ENCODE measurements around the gene METRN. TPM values are rescaled to one million over a fixed set of nuclear protein-coding genes. Genes with fewer than 3 reads are reported as not detected.

METRN gene
- total and polyA plus RNA-seq, 10 donors, result 7.2 to 31.9 (median 14.6) TPM

DNA sequence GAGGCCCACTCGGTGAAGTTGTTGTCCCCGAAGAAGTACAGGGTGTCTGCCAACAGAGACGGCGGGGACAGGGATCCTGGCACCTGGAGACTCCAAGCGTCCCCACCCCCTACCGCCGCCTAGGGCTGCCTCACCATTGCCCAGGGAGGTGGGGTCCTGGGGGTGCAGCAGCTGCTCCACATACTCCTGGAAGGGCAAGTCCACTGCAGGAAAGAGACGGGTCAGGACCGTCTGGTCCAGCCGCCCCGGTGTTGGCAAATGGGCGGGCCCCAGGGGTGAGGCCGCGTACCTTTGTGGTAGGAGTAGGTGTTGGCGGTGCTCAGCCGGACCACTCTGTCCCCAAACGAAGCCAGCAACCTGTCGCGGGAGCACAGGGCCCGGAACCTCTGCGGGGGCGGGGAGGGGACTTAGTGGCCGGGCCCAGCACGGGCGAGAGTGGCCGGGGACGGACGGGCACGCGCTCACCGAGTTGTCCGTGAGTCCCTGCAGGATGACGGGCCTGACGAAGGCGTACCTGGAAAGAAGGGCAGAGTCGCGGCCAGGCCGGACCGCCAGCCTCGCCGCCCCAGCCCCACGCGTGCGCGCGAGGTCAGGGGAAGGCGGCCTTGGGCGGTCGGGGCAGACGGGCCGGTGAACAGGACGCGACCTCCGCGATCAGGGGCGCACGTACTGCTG, 31.4 kb upstream of the METRN start:
- intact Hi-C loops (cut with DNase I; ENCODE audit: low total_unique reads), result no loop called here
- Histone ChIP-seq H3K9me3 (no peaks in the 10 kb centered on the region), H3K4me1 (peaks cover 30 to 87% (median 73%) of the 10 kb centered on the region in 6 donors), H3K4me3 (peak overlapping the region; percentile 56 to 93 (median 74)), H3K27me3 (replicated peaks in 1 of 7) (no peaks in the 10 kb centered on the region), H3K27ac (peak overlapping the region; percentile 71 to 93 (median 86)), H3K36me3 (peaks cover 0 to 56% (median 32%) of the 10 kb centered on the region in 6 donors)
- no peak for DNase-seq
- TF ChIP-seq POLR2A (IDR thresholded peaks at IDR 0.05) (no peak), POLR2AphosphoS5 (IDR thresholded peaks at IDR 0.05) (peak in 1 of 3 donors; percentile 31)
- TF ChIP-seq, protein P1, sequence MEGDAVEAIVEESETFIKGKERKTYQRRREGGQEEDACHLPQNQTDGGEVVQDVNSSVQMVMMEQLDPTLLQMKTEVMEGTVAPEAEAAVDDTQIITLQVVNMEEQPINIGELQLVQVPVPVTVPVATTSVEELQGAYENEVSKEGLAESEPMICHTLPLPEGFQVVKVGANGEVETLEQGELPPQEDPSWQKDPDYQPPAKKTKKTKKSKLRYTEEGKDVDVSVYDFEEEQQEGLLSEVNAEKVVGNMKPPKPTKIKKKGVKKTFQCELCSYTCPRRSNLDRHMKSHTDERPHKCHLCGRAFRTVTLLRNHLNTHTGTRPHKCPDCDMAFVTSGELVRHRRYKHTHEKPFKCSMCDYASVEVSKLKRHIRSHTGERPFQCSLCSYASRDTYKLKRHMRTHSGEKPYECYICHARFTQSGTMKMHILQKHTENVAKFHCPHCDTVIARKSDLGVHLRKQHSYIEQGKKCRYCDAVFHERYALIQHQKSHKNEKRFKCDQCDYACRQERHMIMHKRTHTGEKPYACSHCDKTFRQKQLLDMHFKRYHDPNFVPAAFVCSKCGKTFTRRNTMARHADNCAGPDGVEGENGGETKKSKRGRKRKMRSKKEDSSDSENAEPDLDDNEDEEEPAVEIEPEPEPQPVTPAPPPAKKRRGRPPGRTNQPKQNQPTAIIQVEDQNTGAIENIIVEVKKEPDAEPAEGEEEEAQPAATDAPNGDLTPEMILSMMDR (IDR thresholded peaks at IDR 0.05 in 8 of 11, conservative IDR thresholded peaks at IDR 0.05 in 3 of 11), result no peak
- 24 to 41% (median 26%) methylated on average over 18 to 57 of the region's 57 CpGs for WGBS, 5 donors

DNA sequence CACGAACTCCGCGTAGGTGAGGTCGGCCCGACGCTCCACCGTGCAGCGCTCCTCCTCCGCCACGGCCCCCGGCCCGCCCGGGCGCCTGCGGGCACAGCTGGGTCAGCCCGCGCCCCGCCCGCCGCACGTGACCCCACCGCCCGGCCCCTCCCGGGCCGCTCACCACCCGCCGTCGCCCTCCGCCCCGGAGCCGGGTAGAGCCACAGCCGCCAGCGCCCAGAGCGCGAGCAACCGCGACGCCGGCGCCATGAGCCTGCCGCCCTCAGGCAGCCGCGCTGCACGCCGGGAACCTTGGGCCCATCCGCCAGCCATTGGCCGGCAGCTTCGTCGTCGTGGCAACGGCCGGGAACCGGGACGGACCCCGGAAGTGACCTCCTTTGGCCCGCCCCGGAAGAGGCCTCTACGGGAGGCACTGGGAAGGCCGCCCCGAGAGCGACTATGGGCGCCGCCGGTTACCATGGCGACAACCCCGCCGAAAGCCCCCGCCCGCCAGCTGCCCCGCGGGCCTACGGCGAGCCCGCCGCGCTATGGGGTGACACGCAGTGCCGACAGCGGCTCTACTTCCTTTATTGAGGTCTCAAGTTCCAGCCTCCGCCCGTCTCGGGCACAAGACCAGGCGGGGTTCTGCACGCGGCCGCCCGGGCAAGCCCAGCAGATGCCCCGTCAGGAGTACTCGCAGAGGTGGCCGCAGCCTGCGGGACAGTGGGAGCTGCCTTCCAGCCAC, 30.7 kb upstream of the METRN start, which contains the start of gene JMJD8:
JMJD8 (minus strand) TSS at position 264 of the 724 bp plus-strand sequence; CDS start at position 249, 15 bp downstream.
- TF ChIP-seq, protein P1 (IDR thresholded peaks at IDR 0.05 in 8 of 11, conservative IDR thresholded peaks at IDR 0.05 in 3 of 11), result peak in 1 of 11 experiments; percentile 28
- TF ChIP-seq POLR2AphosphoS5 (IDR thresholded peaks at IDR 0.05) (peak; percentile 91 to 95 (median 91)), POLR2A (IDR thresholded peaks at IDR 0.05) (peak in 2 of 3 donors; percentile 5 to 67)
- intact Hi-C loops (cut with DNase I; ENCODE audit: low total_unique reads), result no loop called here
- peak; percentile 100 for DNase-seq
- Histone ChIP-seq H3K4me3 (peak within 1 kb of the TSS; percentile 56 to 93 (median 74)), H3K9me3 (no peaks in the 10 kb centered on the region), H3K4me1 (peaks cover 34 to 87% (median 75%) of the 10 kb centered on the region in 6 donors), H3K27ac (peak within 1 kb of the TSS; percentile 71 to 93 (median 86)), H3K27me3 (replicated peaks in 1 of 7) (no peaks in the 10 kb centered on the region), H3K36me3 (peaks cover 0 to 56% (median 32%) of the 10 kb centered on the region in 6 donors)
- WGBS, 5 donors, result 2 to 4% (median 3%) methylated on average over 28 to 91 of the region's 91 CpGs

DNA sequence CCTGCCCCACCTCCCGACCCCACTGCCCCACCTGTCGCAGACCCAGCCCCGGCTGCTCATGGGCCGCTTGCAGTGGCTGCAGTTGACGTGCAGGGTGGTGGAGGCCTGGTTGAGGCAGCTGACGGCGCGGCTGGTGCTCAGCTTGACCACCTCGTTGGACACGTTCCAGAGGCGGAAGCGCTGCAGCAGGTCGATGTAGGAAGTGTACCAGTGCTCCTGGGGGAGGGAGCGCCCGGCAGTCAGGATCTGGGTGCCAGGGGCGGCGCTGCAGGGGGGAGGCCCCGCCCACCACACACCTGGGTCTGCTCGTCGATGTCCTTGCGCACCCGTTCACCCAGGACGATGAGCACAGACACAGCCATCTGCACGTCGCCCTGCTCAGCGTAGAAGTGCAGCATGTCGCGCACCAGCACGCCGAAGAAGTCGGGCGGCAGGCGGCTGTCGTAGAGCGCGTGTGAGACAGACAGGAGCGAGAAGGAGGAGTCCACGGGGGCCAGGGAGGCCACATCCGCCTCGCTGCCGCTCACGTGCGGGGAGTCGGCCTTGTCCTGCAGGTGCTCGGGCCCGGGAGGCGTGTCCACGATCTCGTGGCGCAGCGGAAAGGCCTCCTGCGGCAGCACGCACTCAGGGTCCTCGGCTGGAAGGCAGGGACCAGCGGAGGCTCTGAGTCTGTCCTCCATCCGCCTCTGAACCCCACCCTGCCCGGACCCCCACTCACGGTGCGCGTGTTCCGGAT, 29.8 kb upstream of the METRN start:
- WGBS, 5 donors, result 93 to 97% (median 94%) methylated on average over 46 to 61 of the region's 61 CpGs
- DNase-seq, result peak; percentile 89
- H3K27me3 ChIP-seq (replicated peaks in 1 of 7), result no peaks in the 10 kb centered on the region
- peaks cover 40 to 92% (median 79%) of the 10 kb centered on the region in 6 donors for H3K4me1 ChIP-seq
- intact Hi-C loops (cut with DNase I; ENCODE audit: low total_unique reads), result no loop called here
- TF ChIP-seq, protein P1 (IDR thresholded peaks at IDR 0.05 in 8 of 11, conservative IDR thresholded peaks at IDR 0.05 in 3 of 11), result no peak
- TF ChIP-seq POLR2AphosphoS5 (IDR thresholded peaks at IDR 0.05), result peak in 2 of 3 donors; percentile 12 to 36
- peak overlapping the region in 6 of 8 donors; percentile 78 to 93 (median 88) for H3K27ac ChIP-seq
- H3K36me3 ChIP-seq, result peaks cover 0 to 56% (median 32%) of the 10 kb centered on the region in 6 donors
- H3K4me3 ChIP-seq, result peak overlapping the region in 7 of 8 donors; percentile 67 to 93 (median 75)
- H3K9me3 ChIP-seq, result no peaks in the 10 kb centered on the region

Measured in spleen (tissue), 11 donors.